Astrocyte of the spinal cord (primary cell): ENCODE data around the gene TTR.

ENCODE experiments used
- DNase-seq: peaks from one replicate; pipeline ENCODE4 v3.0.0; 2011; ENCODE audit warnings: low read depth, low spot score
- H3K4me3 ChIP-seq: 2 replicates; pipeline ENCODE4 v1.5.1; 2011; ENCODE audit warnings: low read depth, mild to moderate bottlenecking, low read length, moderate library complexity
- CTCF ChIP-seq: IDR thresholded peaks from 2 replicates; pipeline ENCODE4 v1.5.1; 2012; ENCODE audit warnings: low read depth, mild to moderate bottlenecking, low read length, inconsistent platforms
- in situ Hi-C: cut with HindIII; loops from 2 replicates; pipeline ENCODE4 v1.10.0; 2017; ENCODE audit warnings: low sequenced_read_pairs

The TTR gene

DNA sequence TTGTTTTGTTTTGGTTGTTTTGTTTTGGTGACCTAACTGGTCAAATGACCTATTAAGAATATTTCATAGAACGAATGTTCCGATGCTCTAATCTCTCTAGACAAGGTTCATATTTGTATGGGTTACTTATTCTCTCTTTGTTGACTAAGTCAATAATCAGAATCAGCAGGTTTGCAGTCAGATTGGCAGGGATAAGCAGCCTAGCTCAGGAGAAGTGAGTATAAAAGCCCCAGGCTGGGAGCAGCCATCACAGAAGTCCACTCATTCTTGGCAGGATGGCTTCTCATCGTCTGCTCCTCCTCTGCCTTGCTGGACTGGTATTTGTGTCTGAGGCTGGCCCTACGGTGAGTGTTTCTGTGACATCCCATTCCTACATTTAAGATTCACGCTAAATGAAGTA lies at the start of gene TTR:
TTR (plus strand) TSS at position 250 of the 400 bp plus-strand sequence; CDS start at position 276, 26 bp downstream.
- no peak within 1 kb of the TSS for H3K4me3 ChIP-seq
- in situ Hi-C loops: no loop called here

GRCh38 chr18:31546476-31546875 lies 45.2 kb upstream of the TTR start:
- no peak overlapping the region for H3K4me3 ChIP-seq
- no peak for TF ChIP-seq CTCF
- DNase-seq: peak; percentile 53
- in situ Hi-C loops: no loop called here

More for the DNA sequence above, at the start of gene TTR:
- no peak for TF ChIP-seq CTCF
- DNase-seq: no peak

DNA sequence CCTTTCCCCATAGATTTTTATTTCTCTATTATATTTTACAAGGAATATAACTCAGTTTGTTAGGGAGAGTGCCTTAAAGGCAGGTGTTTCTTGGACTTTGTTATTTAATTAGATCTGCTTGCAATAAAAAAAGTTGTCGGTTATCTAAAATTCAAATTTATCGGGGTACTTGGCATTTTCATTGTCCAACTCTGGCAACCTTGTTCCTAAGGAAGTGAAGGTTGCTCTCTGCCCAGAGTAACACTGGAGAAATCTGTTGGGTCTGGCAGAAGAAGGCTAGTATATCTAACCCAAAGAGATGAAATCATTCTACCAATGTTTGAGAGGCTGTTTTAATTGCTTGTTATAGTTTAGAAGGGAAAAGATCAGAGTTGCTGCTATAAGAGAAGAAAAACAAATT lies 42.8 kb upstream of the TTR start:
- no peak for TF ChIP-seq CTCF
- in situ Hi-C loops: no loop called here
- H3K4me3 ChIP-seq: no peak overlapping the region
- DNase-seq: no peak

- no peak for DNase-seq
- no peak overlapping the region for H3K4me3 ChIP-seq
- in situ Hi-C loops: no loop called here
- TF ChIP-seq CTCF: no peak
Measured at GRCh38 chr18:31549416-31549815, 42.3 kb upstream of the TTR start.

GRCh38 chr18:31551883-31552282 lies 39.8 kb upstream of the TTR start:
- in situ Hi-C loops: no loop called here
- H3K4me3 ChIP-seq: no peak overlapping the region
- TF ChIP-seq CTCF: no peak
- no peak for DNase-seq

GRCh38 chr18:31553800-31554199 lies 37.9 kb upstream of the TTR start:
- in situ Hi-C loops: no loop called here
- peak; percentile 20 for TF ChIP-seq CTCF
- DNase-seq: no peak
- H3K4me3 ChIP-seq: no peak overlapping the region

DNA sequence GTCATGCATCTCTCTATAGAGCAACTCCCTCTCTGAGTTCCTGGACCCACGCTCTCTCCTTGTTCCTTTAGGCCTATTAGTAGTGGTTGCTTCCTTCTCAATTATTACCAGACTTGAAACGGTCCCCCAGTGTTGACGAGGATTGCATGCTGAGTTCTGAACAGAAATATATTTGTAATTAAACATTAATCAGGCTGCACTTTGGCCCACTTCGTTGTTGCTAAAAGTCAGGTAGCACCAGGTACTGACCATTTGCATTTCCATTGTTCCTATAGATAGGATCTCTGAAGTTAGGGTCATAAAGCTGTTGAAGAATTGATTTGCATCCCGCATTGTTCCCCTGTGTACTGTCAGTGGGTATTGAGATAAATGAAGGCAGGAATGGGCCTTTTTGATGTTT lies 36.9 kb upstream of the TTR start:
- no peak for DNase-seq
- H3K4me3 ChIP-seq: no peak overlapping the region
- in situ Hi-C loops: no loop called here
- no peak for TF ChIP-seq CTCF
